GM21737 (cell line): ENCODE measurements around the gene RAB11FIP3.
"Not testable (repeated sequence)": the region's sequence is repeated elsewhere in the genome, so short reads cannot be mapped to it uniquely, and the experiment has no call there.

Experiments used
- ATAC-seq: cut with Tn5 transposase; IDR thresholded peaks from one replicate; pipeline ENCODE4 v1.9.1; 2021; ENCODE audit warnings: mild to moderate bottlenecking, moderate library complexity; ENCODE audit not compliant: unreplicated experiment

Gene RAB11FIP3

GRCh38 chr16:466651-467050 is 41.2 kb downstream of the RAB11FIP3 start:
- ATAC-seq, result no peak

- not testable (repeated sequence) for ATAC-seq
Measured at GRCh38 chr16:467249-467871, 41.9 kb downstream of the RAB11FIP3 start.

GRCh38 chr16:468068-468821 is 42.8 kb downstream of the RAB11FIP3 start:
- no peak for ATAC-seq

- ATAC-seq, result not testable (repeated sequence)
Measured at GRCh38 chr16:469459-469858, 44.0 kb downstream of the RAB11FIP3 start.

- ATAC-seq, result no peak
Measured at GRCh38 chr16:470418-470817, 45.0 kb downstream of the RAB11FIP3 start.

GRCh38 chr16:471353-472198 is 46.1 kb downstream of the RAB11FIP3 start:
- ATAC-seq, result no peak

GRCh38 chr16:472199-472504 is 46.7 kb downstream of the RAB11FIP3 start:
- ATAC-seq, result no peak

- no peak for ATAC-seq
Measured at GRCh38 chr16:473046-474043, 47.9 kb downstream of the RAB11FIP3 start.

- no peak for ATAC-seq
Measured at GRCh38 chr16:474420-475122, 49.1 kb downstream of the RAB11FIP3 start.

GRCh38 chr16:476039-476438 is 50.6 kb downstream of the RAB11FIP3 start:
- no peak for ATAC-seq

- ATAC-seq, result no peak
Measured at GRCh38 chr16:477301-478157, 52.1 kb downstream of the RAB11FIP3 start.

GRCh38 chr16:478287-478686 is 52.8 kb downstream of the RAB11FIP3 start:
- not testable (repeated sequence) for ATAC-seq

GRCh38 chr16:482468-483185 is 57.2 kb downstream of the RAB11FIP3 start:
- no peak for ATAC-seq

- ATAC-seq, result no peak
Measured at GRCh38 chr16:483341-484075, 58.1 kb downstream of the RAB11FIP3 start.

GRCh38 chr16:489606-490005 is 64.2 kb downstream of the RAB11FIP3 start:
- ATAC-seq, result no peak

GRCh38 chr16:490768-491167 is 65.3 kb downstream of the RAB11FIP3 start:
- no peak for ATAC-seq

GRCh38 chr16:491220-491919 is 65.9 kb downstream of the RAB11FIP3 start:
- ATAC-seq, result no peak
